ENCODE results near the gene ARHGAP24. TPM values are rescaled to one million over a fixed set of nuclear protein-coding genes. Genes with fewer than 3 reads are reported as not detected.

Gene ARHGAP24
- total RNA-seq, 2 experiments from 2014 or later, result not detected

DNA sequence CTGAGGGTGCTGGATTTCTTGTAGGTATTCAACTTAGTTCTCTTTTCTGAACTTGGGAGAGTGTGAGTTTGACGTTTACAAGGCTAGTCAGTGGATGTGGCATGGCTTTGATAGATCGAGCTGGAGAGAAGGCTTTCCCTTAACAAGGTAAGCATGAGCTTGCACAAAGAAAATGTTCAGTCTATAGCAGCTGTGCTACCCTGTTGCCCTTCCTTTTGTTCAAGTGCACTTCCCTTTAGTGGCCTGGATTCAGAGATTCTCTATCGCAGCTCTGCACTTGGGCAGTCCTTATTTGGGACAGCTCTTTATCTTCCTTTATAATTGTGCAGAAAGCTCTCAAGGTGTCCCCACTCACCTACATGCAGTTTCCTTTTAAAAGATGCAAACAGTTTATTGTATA is 198.0 kb downstream of the ARHGAP24 start:
- POLR2A ChIA-PET, result no interaction called here
- Mint-ChIP-seq H3K36me3 (ENCODE audit: low read depth) (no peaks in the 10 kb centered on the region), H3K27me3 (no peaks in the 10 kb centered on the region), H3K4me1 (no peaks in the 10 kb centered on the region), H3K27ac (no peak overlapping the region), H3K9me3 (ENCODE audit: low read depth) (no peaks in the 10 kb centered on the region), H3K4me3 (no peak overlapping the region)
- ATAC-seq (no peak), DNase-seq (no peak)
- CTCF ChIA-PET, result no interaction called here
- intact Hi-C loops (cut with DNase I, micrococcal nuclease), result no loop called here

GRCh38 chr4:85673540-85673939 is 198.6 kb downstream of the ARHGAP24 start:
- H3K27me3 Mint-ChIP-seq, result no peaks in the 10 kb centered on the region
- H3K9me3 Mint-ChIP-seq (ENCODE audit: low read depth), result no peaks in the 10 kb centered on the region
- no peaks in the 10 kb centered on the region for H3K4me1 Mint-ChIP-seq
- no peak for DNase-seq
- ChIA-PET CTCF (no interaction called here), POLR2A (no interaction called here)
- H3K27ac Mint-ChIP-seq, result no peak overlapping the region
- intact Hi-C loops (cut with DNase I, micrococcal nuclease), result no loop called here
- no peak for ATAC-seq
- H3K4me3 Mint-ChIP-seq, result no peak overlapping the region
- H3K36me3 Mint-ChIP-seq (ENCODE audit: low read depth), result no peaks in the 10 kb centered on the region

DNA sequence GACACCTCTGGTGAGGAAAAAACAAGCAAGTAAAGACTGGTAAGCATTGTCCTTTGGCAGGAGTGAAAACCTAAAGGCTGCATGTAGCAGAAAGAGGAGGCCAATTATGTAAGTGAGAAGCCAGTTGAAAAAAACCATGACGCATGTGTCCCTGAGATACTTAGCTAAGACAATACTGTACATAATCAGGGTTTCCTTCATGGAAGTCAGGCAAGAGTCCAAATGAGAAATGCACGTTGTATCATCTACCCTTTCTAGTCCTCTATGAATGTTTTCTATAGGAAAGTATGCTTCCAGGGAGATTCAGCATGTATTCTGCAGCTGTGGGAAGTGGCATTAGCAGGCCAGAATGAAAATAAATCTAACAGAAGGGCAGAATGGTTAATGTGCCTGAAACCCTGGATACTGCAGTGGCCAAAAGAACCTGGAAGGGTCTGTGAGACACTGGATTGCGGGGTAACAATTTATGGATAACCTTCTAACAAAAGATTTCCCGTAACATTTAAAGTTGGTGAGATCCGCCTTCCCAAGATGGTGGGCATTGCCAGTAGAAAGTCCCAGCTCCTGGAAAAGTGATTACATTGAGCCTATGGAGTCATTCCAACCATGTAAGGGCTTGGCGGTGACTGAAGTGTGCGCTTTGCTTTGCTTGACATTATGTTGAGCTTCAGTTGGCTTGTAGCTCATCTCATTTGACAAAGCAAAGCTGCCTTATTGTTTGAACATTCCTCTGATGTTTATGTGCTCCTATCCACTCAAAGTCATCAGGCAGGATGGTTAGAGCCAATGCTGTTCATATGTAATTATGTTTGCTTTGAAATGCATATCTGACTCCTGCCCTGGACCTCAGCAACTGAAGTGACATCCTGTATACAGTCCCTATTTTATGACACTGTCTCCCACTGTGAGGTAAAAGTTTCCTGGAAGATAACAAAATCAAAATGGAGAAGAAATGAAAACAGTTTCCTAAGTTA is 200.4 kb downstream of the ARHGAP24 start:
- Mint-ChIP-seq H3K36me3 (ENCODE audit: low read depth) (no peaks in the 10 kb centered on the region), H3K27ac (no peak overlapping the region), H3K4me3 (no peak overlapping the region), H3K27me3 (no peaks in the 10 kb centered on the region), H3K4me1 (no peaks in the 10 kb centered on the region), H3K9me3 (ENCODE audit: low read depth) (no peaks in the 10 kb centered on the region)
- no peak for ATAC-seq
- ChIA-PET POLR2A (no interaction called here), CTCF (interaction anchor here (0.6 to 1.3 kb wide), 2 partner anchors 9 to 73 kb away, joined by 3 read pairs; no protein-coding TSS in a partner anchor)
- intact Hi-C loops (cut with DNase I, micrococcal nuclease), result no loop called here
- DNase-seq, result no peak

DNA sequence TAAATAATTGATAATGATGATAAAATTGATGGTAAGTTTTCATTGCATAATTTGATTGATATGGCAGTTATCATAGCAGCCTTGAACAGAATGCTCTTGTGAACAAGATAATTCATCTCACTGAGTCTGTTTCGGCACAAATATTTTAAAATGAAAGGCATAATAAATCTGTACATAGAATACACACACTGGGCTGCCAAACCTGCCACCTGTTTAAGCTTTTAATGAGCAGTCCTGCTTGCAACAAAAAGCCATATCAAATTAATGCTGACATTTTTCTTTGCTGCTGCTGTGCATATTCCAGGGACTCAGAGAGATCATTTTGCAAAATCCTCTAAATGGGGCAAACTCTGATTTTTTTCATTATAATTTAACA is 201.1 kb downstream of the ARHGAP24 start:
- Mint-ChIP-seq H3K4me3 (no peak overlapping the region), H3K36me3 (ENCODE audit: low read depth) (no peaks in the 10 kb centered on the region), H3K9me3 (ENCODE audit: low read depth) (no peaks in the 10 kb centered on the region), H3K27me3 (no peaks in the 10 kb centered on the region), H3K4me1 (no peaks in the 10 kb centered on the region), H3K27ac (no peak overlapping the region)
- ChIA-PET POLR2A (no interaction called here), CTCF (interaction anchor here (0.6 to 1.3 kb wide), 2 partner anchors 9 to 74 kb away, joined by 3 read pairs; no protein-coding TSS in a partner anchor)
- intact Hi-C loops (cut with DNase I, micrococcal nuclease), result no loop called here
- no peak for ATAC-seq
- DNase-seq, result no peak

DNA sequence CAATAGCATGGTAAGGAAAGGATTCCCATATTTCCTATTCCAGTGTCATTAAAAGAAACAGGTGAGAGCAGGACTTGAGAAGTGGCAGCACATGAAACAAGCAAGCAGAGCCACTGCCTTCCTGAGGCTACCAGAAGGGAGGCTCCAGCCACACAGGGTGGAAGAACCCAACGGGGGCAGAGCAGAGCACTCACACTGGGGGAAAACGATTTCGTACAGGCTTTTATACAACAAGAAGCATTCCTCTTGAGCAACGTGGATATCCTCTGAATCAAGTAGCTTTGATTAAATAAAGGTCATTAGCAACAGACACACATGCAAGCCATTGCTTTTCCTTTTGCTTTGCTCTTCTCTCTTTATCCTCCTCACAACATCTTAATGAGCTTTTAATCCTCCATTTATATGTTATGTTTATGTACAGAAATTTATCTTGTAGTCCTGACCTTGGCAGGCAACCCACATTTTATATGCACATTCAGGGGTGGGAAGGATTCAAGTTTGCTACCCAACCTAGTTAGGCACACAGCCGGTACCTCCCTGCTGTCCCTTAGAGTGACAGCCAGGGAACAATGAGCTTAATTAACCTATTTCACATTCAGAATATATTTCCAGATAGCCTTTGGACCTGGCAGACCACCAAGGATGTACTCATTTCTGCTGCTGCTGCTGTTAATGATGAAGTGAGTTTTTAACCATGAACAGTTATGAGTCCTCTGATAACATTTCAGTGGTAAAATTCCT is 202.1 kb downstream of the ARHGAP24 start:
- no peak for ATAC-seq
- no peak overlapping the region for H3K27ac Mint-ChIP-seq
- ChIA-PET POLR2A (no interaction called here), CTCF (interaction anchor here (1.3 kb wide), 1 partner anchor 8 kb away, joined by 3 read pairs; no protein-coding TSS in a partner anchor)
- intact Hi-C loops (cut with DNase I, micrococcal nuclease), result no loop called here
- no peak for DNase-seq
- no peaks in the 10 kb centered on the region for H3K27me3 Mint-ChIP-seq
- no peak overlapping the region for H3K4me3 Mint-ChIP-seq
- H3K36me3 Mint-ChIP-seq (ENCODE audit: low read depth), result no peaks in the 10 kb centered on the region
- no peaks in the 10 kb centered on the region for H3K4me1 Mint-ChIP-seq
- no peaks in the 10 kb centered on the region for H3K9me3 Mint-ChIP-seq (ENCODE audit: low read depth)

- Mint-ChIP-seq H3K36me3 (ENCODE audit: low read depth) (no peaks in the 10 kb centered on the region), H3K9me3 (ENCODE audit: low read depth) (no peaks in the 10 kb centered on the region), H3K4me3 (no peak overlapping the region), H3K27ac (no peak overlapping the region), H3K4me1 (no peaks in the 10 kb centered on the region), H3K27me3 (no peaks in the 10 kb centered on the region)
- DNase-seq, result no peak
- CTCF ChIA-PET, result no interaction called here
- intact Hi-C loops (cut with DNase I, micrococcal nuclease), result no loop called here
- POLR2A ChIA-PET, result no interaction called here
- no peak for ATAC-seq
Observed at GRCh38 chr4:85681221-85681657, 206.3 kb downstream of the ARHGAP24 start.

DNA sequence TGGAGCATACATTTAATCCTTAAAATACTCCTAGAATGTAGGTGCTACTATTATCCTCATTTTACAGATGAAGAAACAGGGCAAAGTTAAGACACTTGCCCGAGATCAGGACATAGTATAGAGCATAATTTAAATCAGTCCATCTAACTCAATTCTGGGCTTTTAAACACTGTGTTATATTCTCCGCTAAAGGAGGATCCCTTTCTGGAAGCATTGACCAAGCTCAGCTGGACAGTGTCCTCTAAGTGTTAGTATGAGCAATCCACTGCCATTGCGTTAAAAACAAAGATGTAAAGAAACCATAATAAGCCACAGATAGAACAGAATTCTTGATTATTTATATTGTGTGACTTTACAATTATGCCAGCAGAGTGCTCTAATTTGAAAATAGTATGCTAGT is 207.0 kb downstream of the ARHGAP24 start:
- intact Hi-C loops (cut with DNase I, micrococcal nuclease), result no loop called here
- ATAC-seq (no peak), DNase-seq (no peak)
- Mint-ChIP-seq H3K4me1 (no peaks in the 10 kb centered on the region), H3K36me3 (ENCODE audit: low read depth) (no peaks in the 10 kb centered on the region), H3K9me3 (ENCODE audit: low read depth) (no peaks in the 10 kb centered on the region), H3K4me3 (no peak overlapping the region), H3K27me3 (no peaks in the 10 kb centered on the region), H3K27ac (no peak overlapping the region)
- ChIA-PET POLR2A (no interaction called here), CTCF (no interaction called here)

GRCh38 chr4:85682391-85682790 is 207.4 kb downstream of the ARHGAP24 start:
- Mint-ChIP-seq H3K27me3 (no peaks in the 10 kb centered on the region), H3K4me3 (no peak overlapping the region), H3K36me3 (ENCODE audit: low read depth) (no peaks in the 10 kb centered on the region), H3K4me1 (no peaks in the 10 kb centered on the region), H3K9me3 (ENCODE audit: low read depth) (no peaks in the 10 kb centered on the region), H3K27ac (no peak overlapping the region)
- ChIA-PET CTCF (no interaction called here), POLR2A (no interaction called here)
- ATAC-seq (no peak), DNase-seq (no peak)
- intact Hi-C loops (cut with DNase I, micrococcal nuclease), result no loop called here

- Mint-ChIP-seq H3K36me3 (ENCODE audit: low read depth) (no peaks in the 10 kb centered on the region), H3K27me3 (no peaks in the 10 kb centered on the region), H3K9me3 (ENCODE audit: low read depth) (no peaks in the 10 kb centered on the region), H3K27ac (no peak overlapping the region), H3K4me3 (no peak overlapping the region), H3K4me1 (no peaks in the 10 kb centered on the region)
- ChIA-PET POLR2A (no interaction called here), CTCF (interaction anchor here (1.2 kb wide), 1 partner anchor 8 kb away, joined by 3 read pairs; no protein-coding TSS in a partner anchor)
- ATAC-seq (no peak), DNase-seq (no peak)
- intact Hi-C loops (cut with DNase I, micrococcal nuclease), result no loop called here
Observed at GRCh38 chr4:85684676-85685075, 209.7 kb downstream of the ARHGAP24 start.

DNA sequence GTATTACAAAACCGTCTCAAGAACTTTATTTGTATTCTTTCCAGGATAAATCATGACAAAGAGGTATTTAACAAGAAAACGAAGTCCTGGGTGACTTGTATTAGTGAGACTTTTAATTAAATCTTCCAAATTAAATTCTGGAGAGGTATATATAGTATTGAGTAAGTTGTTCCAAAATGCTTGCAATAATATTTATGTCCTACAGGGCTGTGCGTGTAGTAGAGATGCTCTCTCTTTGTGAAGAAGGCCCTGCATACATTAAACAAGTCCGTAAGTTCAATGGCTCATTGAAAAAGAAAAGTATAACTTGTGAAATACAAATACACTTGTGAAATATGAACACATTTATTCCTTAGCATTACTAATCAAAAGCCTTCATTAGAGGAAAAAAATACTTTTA is 211.4 kb downstream of the ARHGAP24 start:
- Mint-ChIP-seq H3K9me3 (ENCODE audit: low read depth) (no peaks in the 10 kb centered on the region), H3K36me3 (ENCODE audit: low read depth) (no peaks in the 10 kb centered on the region), H3K27me3 (no peaks in the 10 kb centered on the region), H3K27ac (no peak overlapping the region), H3K4me1 (no peaks in the 10 kb centered on the region), H3K4me3 (no peak overlapping the region)
- DNase-seq, result no peak
- intact Hi-C loops (cut with DNase I, micrococcal nuclease), result no loop called here
- ChIA-PET POLR2A (no interaction called here), CTCF (no interaction called here)
- ATAC-seq, result no peak

DNA sequence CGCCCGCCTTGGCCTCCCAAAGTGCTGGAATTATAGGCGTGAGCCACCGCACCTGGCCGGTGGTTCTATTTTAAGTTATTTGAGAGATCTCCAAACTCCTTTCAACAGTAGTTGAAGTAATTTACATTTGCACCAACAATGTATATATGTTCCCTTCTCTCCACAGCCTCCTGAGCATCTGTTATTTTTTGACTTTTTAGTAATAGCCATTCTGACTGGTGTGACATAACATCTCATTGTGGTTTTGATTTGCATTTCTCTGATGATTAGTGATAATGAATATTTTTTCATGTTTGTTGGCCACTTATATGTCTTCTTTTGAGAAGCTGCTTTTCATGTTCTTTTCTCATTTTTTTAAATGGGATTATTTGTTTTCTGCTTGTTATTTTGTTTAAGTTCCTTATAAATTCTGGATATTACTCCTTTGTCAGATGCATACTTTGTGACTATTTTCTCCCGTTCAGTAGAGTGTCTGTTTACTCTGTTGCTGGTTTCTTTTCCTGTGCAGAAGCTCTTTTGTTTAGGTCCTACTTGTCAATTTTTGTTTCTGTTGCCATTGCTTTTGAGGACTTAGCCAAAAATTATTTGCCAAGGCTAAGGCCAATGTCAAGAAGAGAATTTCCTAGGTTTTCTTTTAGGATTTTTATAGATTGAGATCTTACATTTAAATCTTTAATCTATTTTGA is 213.2 kb downstream of the ARHGAP24 start:
- H3K27ac Mint-ChIP-seq, result no peak overlapping the region
- H3K9me3 Mint-ChIP-seq (ENCODE audit: low read depth), result peaks cover 4% of the 10 kb centered on the region
- DNase-seq (no peak), ATAC-seq (no peak)
- CTCF ChIA-PET, result no interaction called here
- no peaks in the 10 kb centered on the region for H3K36me3 Mint-ChIP-seq (ENCODE audit: low read depth)
- intact Hi-C loops (cut with DNase I, micrococcal nuclease), result no loop called here
- H3K4me3 Mint-ChIP-seq, result no peak overlapping the region
- POLR2A ChIA-PET, result no interaction called here
- H3K4me1 Mint-ChIP-seq, result no peaks in the 10 kb centered on the region
- no peaks in the 10 kb centered on the region for H3K27me3 Mint-ChIP-seq

Measured in activated CD4-positive, alpha-beta T cell treated with anti-CD3 and anti-CD28 coated beads for 36 hours (primary cell).